ENCODE measurements around the gene SLC28A1. TPM values are rescaled to one million over a fixed set of nuclear protein-coding genes. Genes with fewer than 3 reads are reported as not detected.
"Not testable (repeated sequence)": the region's sequence is repeated elsewhere in the genome, so short reads cannot be mapped to it uniquely, and the experiment has no call there.

The SLC28A1 gene
- polyA plus RNA-seq, 1 donor: 0.39 TPM

DNA sequence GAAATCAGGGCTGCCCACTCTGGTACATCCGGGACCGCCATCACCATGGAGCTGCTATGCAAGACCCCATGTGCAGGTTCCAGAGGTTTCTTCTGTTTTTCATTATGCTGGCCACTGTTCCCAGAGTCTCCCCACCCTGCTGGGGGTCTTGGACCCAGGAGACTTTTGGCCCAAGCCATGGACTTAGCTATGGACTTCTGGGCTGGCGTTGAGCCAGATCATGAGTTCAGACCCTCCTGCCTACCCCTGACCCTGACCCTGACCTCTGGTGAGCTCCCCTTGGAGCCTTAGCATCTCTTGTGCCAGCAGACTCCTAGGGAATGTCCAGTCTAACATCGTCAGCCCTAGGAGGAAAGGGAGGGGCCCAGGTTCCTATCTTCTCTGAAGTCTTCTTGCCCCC, 25.3 kb downstream of the SLC28A1 start:
- no peak for DNase-seq (ENCODE audit: low read depth)

DNA sequence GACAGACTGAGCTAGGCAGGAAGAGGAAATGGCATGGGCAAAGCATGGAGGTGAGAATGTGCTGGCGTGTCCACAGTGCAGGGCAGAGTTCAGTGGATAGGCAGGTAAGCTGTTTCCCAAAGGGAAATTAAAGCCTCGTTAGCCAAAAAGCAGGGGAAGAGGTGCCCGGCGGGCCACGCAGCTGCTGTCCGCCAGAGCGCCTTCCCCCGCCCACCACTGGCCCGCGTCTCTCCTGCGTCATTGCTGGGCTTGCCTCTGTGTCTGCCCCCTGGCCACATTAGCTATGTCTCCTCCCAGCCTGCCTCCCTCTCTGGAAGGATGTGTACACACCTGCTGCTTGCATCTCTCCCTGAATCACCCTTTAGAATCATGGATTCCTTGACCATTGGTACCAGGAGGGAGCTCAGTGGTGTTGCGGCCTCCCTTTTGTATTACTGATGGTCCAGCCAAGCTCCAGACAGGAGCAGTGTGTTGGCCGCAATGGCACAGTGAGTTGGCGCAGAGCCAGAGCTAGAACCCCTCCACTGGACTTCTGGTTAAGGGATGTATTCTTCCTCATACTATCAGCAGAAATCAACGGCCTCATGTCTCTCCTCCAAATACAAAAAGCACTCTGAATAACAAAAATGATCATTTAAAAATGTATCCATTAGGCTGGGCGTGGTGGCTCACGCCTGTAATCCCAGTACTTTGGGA, 26.6 kb downstream of the SLC28A1 start:
- no peak for DNase-seq (ENCODE audit: low read depth)

DNA sequence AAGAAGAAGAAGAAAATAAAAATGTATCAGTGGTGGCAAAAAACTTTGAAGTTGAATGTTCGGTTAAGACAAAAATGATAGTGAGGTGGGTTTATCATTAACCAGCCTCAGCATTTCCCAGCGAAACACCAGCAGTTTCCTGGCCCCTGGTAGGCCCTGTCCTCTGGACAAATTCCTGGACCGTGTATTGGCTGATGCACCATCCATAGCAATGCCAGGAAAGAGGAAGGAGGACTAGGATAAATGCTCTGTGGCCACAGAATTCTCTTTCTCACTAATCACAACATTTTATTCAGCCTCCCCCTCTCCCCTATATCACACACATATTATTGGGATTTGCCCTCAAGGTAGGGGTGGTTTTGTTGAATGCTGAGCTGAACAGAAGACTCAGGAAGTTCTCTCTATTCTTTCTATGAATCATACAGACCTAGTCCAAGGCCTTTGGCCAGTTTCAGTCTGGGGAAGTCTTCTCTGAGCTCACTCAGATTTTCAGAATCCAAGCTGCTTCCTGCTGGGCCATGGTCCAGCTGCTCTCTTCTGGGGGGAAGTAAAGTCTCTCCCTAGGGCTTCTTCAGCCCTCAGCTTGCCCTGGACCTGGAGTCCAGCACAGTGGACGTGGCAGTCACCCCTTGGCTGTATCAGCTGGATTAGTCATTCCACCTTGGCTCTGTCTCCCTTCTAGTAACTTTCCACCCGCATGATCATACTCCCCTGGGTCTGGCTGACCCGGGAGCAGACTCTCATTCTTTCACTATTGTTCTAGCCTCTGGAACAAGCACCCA, 27.6 kb downstream of the SLC28A1 start:
- DNase-seq (ENCODE audit: low read depth): peak; percentile 90

DNA sequence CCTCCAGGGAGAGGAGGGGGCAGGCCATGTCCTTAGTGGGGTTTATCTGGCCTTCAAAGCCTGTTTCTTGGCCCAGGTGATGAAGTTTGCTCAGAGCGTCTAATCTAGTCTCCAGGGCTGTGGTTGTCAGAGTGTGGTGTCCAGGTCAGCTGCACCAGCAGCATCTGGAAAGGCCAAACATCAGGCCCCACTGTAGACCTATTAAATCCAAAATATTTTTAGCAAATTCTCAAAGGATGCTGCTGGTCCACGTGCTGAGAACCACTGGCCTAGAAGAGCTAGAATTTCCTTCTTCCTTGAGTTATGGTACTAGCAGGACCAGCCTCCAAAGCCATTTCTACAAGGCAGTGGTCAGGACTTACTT, 28.9 kb downstream of the SLC28A1 start:
- no peak for DNase-seq (ENCODE audit: low read depth)

DNA sequence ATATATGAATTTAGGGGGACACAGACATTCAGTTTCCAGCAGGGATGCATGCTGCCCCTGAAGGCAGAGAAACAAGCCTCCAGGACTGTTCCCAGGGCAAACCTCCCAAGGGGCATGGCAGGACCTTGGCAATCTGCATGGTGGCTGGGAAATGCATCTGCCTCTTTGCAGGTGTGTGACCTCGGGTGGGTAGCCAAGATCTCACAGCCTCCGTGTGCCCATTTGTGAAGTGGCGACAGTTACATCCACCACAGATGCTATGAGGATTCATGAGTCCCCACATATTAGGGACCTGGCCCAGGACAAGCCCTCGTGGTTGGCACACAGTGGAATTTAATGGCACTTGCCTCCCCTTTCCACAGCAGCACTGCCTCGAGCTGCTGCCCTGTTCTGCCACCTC, 29.9 kb downstream of the SLC28A1 start:
- no peak for DNase-seq (ENCODE audit: low read depth)

DNA sequence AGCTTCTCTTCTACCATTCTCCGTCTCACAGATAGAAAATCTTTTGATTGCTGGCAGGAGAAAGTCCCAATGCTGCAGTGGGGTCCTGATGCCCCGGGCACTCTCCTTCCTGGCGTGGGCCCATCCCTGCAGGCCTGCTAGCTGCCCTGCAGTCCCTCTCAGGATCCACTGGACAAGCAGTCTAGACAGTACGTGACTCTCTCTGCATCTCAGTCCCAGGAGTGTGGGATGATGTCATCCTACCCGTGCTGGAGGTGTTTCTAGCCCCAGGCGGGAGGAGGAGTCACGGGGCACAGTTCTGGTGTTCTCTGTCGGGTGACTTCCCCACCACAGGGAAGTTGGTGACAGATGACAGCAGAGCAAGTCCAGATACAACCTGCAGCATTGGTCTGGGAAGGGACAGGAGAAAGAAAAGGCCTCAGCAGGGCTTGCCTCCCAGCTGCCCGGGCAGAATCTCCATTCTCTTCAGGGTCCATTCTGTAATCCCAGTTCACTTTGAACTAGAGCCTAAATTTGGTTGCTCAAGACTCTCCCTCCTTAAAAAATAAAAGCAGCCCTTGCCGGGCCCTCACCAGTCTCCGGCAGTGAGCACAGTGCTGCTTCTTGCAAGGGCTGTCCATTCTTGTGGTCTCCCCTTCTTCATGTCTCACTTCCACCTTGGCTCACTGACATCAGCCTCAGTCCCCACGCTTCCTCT, 30.6 kb downstream of the SLC28A1 start:
- DNase-seq (ENCODE audit: low read depth): no peak

DNA sequence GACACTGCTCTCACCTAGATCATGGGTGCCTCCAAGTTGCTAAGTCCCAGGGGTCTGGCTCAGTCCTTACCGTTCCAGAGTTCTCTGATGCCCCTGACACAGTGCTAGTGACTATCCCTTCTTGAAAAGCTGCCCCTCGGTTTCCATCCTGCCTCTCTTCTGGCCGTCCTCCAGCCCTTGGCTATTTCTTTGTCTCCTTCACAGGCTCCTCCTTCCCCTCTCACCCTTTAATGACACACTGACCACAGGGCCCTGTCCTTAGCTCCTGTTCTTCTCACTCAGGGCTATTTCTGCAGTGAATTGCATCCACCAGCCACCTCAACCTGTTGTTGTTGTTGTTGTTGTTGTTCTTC, 31.1 kb downstream of the SLC28A1 start:
- DNase-seq (ENCODE audit: low read depth): no peak

DNA sequence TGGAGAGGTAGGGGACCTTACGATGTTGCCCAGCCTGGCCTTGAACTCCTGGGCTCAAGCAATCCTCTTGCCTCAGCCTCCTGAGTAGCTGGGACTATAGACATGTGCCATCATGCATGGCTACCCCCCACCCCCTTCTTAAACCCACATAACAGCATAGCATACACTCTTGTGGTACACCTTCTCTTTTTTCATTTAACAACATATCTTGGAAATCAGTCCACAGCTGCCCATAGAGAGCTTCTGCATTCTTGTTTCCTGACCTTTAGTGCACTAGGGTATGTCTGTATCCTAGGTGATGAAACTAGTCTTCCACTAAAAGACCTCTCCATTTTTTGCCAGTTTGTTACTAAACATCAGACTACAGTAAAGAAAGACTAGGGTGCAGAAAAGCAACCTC, 33.0 kb downstream of the SLC28A1 start:
- no peak for DNase-seq (ENCODE audit: low read depth)

DNA sequence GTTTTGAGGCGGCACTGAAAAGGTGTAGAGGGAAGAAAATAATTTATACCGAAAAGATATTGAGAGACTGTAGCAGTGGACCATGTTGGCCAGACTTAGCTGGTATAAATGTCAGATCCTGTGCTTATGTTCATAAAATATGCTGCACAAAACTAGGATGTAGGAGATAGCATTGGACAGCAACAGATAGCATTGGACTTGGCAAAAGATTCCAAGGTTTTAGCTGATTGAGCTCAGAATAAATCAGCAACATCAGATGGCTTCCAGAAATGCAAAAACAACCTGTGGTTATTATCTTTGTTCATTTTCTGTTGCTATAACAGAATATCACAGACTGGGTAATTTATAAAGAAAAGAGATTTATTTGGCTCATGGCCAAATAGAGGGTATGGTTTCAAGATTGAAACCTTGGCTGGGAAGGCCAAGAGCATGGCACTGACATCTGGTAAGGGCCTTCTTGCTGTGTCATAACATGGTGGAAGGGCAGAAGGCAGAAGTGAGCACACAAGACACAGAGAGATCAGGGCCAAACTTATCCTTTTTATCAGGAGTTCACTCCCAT, 34.7 kb downstream of the SLC28A1 start:
- DNase-seq (ENCODE audit: low read depth): no peak

DNA sequence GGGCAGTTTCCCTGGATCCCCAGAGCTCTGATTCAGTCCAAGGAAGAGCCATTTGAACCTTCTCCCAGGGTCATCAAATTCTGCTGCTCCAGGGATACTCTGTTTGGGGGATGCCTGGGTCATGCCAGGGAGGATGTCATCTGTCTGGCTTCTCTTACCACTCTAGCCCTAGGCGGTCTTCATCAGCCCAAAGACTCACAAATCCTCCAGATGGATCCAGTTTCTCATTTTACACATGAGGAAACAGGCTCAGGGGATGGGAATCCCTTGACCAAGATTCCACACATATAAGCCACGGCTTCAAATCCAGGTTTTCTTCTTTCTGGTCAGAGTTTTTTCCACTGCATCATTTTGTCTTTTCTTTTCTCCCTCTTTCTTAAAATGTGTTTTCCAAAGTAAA, 36.7 kb downstream of the SLC28A1 start:
- DNase-seq (ENCODE audit: low read depth): no peak

DNA sequence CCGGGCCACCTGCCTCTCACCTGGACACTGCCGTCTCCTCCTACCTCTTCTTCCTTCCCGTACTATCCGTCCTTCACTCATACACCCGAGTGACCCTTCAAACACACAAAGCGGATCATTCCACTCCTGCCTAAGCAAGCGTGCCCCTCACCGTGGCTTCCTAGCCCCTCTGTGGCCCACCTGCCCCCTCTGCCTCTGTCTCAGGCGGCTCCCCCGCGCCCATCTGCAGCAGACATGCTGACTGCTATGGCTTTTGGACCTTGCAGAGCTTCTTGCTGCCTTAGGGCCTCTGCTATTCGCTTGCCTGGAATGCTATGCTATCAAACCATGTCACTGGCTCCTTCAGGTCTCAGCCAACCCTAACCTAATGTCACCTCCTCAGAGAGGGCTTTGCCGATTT, 38.1 kb downstream of the SLC28A1 start:
- no peak for DNase-seq (ENCODE audit: low read depth)

DNA sequence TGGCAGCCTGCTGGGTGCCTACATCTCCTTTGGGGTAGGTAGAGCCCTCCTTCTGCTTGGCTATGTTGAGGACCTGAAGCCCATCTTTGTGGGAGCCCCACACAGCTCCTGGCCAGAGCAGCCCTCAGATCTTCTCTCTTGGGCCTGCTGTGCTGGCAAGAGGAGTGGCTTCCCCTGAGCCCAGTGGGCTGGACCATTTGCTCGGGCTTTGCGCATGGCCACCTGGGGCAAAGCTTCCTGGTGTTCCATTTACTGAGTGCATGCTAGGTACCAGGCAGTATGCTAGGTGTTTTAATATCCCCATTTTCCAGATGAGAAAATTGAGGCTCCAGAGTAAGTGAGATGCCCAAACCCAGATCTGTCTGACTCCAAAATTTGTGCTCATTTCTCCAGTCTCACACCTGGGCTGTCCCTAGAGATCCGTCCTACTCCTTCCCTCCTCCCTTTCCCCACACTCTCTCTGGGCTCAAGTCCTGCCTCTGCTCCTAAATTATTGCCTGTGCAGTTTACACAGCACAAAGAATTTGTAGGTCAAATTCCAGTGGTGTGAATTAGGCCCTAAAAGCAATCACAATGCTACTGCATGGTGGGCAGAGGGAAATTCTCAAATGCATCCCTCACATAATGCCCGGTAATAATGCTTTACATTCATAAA, 39.7 kb downstream of the SLC28A1 start:
- no peak for DNase-seq (ENCODE audit: low read depth)

DNA sequence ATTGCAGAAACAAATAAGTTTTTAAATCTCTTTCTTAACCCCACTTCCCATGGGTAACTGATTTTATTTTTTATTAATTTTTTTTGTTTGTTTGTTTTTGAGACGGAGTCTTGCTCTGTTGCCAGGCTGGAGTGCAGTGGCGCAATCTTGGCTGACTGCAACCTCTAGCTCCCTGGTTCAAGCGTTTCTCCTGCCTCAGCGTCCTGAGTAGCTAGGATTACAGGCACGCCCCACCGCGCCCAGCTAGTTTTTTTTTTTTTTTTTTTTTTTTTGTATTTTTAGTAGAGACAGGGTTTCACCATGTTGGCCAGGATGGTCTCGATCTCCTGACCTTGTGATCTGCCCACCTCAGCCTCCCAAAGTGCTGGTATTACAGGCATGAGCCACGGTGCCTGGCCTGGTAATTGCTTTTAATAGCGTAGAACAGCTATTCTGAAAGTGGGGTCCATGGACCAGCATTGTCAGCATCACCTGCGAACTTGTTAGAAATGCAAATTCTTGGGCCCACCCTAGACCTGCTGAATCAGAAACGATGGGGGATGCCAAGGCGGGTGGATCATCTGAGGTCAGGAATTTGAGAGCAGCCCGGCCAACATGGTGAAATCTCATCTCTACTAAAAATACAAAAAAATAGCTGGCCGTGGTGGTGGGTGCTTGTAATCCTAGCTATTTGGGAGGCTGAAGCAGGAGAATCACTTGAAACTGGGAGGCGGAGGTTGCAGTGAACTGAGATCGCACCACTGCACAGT, 40.5 kb downstream of the SLC28A1 start:
- not testable (repeated sequence) for DNase-seq (ENCODE audit: low read depth)

DNA sequence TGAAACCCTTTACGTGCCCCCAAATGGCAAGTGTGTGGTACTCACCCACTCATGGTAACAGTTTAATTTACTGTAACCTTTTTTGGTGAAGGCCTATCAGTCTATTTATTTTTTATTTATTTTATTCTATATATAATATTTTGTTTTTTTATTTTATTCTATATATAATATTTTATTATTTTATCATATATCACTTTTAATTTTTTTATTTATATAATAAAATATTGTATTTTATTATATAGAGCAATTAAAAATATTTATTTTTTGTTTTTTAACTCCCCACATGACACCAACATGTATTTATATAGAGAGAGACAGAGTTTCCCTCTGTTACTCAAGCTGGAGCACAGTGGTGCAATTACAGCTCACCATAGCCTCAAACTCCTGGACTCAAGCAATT, 41.4 kb downstream of the SLC28A1 start:
- no peak for DNase-seq (ENCODE audit: low read depth)

DNA sequence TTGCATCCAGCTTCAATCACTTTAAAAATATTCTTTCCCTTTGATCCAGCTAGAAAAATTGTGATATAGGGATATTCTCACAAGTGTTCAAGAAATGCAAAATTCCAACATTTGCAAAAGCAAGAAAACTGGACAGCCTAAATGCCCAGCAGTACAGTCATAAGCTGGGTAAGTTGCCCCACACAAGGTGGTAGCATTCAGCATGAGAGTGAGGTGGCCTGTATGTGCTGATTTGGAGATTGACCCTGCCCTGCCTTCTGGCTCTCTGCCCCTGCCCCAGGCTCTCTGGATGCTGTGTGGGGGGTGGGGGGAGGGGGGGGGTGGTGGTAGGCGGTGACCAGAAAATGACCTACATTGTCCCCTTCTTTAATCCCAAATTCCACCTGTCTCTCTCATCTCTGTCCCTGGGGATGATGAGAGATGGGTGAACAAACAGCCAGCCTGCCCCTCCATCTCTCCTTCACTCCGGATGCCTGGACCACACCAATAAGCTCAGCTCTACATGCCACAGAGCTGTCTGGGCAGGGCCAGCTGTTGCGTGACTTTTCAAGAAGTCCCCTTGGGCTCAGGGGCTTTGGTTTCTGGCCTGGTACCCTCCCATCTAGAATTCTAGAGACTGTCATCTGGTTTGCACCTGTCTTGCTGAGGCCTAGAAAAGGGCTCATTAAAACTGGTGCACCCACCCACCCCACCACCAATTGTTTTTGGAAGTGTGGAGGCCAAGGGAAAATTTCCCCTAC, 42.2 kb downstream of the SLC28A1 start:
- no peak for DNase-seq (ENCODE audit: low read depth)

DNA sequence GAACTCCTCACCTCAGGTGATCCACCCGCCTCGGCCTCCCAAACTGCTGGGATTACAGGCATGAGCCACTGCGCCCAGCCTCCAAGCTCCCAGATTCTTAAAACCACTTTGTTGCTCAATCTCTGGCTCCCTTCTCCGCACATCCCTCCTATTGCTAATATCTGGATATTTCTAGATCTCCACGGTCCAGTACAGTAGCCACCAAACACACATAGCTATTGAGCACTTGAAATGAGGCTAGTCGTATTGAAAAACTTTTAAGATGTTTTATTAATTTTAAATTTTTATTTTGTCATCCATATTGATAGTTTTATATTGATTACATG, 44.3 kb downstream of the SLC28A1 start:
- no peak for DNase-seq (ENCODE audit: low read depth)

DNA sequence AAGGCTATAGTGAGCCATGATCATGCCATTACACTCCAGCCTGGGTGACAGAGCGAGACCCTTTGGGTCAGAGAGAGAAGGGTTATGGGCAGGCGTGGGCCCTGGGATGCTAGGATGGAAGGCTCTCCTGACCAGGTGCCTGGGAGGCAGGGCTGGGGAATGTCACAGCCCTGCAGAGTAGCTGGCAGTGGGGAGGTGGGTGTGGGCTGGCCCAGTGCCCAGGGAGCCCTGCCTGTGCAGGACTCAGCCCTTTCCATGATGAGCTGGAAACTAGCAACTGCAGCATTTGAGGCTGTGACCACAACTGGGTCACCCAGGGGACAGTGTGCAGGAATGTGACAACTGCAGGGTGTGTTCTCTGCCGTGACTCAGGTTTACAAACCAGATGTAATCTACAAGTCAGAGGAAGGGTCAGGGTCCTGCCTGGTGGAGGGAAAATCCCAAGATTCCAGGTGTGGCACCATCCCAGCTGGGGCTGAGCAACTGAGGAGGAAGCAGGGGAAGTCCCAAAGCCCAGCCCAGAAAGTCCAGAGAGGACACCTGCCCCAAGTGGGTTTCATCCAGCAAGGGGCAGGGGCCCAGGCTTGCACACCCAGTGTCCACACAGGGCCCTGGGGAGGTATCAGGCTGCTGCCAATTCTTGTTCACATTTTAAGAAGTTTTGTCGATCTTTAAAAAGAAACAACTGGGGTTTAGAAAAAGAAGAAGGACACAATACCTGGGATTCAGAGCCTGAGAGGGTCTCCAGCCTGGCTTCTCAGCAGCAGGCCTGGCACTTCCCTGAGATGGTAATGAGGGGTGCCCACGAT, 45.5 kb downstream of the SLC28A1 start:
- DNase-seq (ENCODE audit: low read depth): no peak

DNA sequence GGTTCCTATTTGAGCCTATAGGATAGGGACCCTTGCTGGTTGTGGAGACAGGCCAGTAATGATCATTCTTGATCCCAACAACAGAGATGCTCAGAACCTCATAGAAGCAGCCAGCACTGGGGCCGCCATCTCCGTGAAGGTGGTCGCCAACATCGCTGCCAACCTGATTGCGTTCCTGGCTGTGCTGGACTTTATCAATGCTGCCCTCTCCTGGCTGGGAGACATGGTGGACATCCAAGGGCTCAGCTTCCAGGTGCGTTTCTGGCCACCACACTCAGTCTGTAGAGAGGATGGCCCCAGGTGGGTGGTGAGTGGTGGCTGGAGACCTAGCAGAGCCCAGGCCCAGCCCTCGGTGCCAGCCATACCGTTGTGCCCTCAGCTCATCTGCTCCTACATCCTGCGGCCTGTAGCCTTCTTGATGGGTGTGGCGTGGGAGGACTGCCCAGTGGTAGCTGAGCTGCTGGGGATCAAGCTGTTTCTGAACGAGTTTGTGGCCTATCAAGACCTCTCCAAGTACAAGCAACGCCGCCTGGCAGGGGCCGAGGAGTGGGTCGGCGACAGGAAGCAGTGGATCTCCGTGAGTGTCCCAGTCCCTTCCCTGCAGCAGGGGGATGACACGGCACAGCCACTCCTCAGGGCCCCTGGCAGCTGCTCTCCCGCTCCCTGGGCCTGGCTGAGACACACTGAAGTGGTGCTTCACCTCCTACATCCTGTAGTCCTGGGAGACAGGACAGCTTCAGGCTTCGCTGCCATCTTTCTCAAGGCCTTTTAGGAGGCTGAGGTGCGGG, 50.7 kb downstream of the SLC28A1 start:
- no peak for DNase-seq (ENCODE audit: low read depth)

DNA sequence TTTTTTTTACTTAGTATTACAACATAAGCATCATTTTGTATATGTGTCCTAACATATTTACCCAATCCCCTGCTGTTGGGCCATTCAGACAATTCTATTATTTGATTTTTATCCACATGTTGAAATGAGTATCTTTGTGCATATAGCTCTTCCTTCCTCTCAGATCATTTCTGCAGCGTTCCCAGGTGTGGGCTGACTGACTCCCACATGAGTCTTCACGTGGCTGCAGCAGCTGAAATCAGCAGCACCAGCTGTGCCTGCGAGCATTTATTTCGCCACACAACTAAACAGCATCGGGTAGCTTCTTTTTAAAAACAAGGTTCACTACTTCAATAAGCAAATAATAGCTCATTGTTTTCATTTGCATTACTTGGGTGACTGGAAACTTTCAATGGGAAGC, 52.7 kb downstream of the SLC28A1 start:
- DNase-seq (ENCODE audit: low read depth): no peak

Data from forelimb muscle (tissue), 1 donor.